Large intestine (tissue), 3 donors: ENCODE measurements around the gene RPL37A. TPM values are rescaled to one million over a fixed set of nuclear protein-coding genes. Genes with fewer than 3 reads are reported as not detected.

Source experiments
- DNase-seq, 2 donors: peaks; one replicate each; pipeline versions ENCODE4 v3.0.0 to v3.0.0-alpha.2; 2013
- H3K27ac ChIP-seq: one replicate; pipeline ENCODE4 v1.5.1; 2013; ENCODE audit warnings: low read length
- H3K27me3 ChIP-seq: 2 replicates; pipeline ENCODE4 v1.6.1; 2013; ENCODE audit warnings: low read length; ENCODE audit not compliant: control insufficient read depth, insufficient read depth
- H3K36me3 ChIP-seq: 2 replicates; pipeline ENCODE4 v1.6.1; 2013; ENCODE audit warnings: low read length; ENCODE audit not compliant: control insufficient read depth, insufficient read depth
- H3K4me1 ChIP-seq: one replicate; pipeline ENCODE4 v1.6.1; 2013; ENCODE audit warnings: low read length; ENCODE audit not compliant: control insufficient read depth, insufficient read depth
- H3K4me3 ChIP-seq: one replicate; pipeline ENCODE4 v1.5.1; 2013; ENCODE audit warnings: low read length
- H3K9me3 ChIP-seq: one replicate; pipeline ENCODE4 v1.6.1; 2013; ENCODE audit warnings: mild to moderate bottlenecking, low read depth, low read length, moderate library complexity; ENCODE audit not compliant: control insufficient read depth
- WGBS: methylation state at CpG from one replicate; pipeline ENCODE4 v1.1.5; 2013; ENCODE audit warnings: low lambda C conversion rate; ENCODE audit not compliant: insufficient coverage; 5-methylcytosine and 5-hydroxymethylcytosine counted together
- polyA plus RNA-seq: library from polyadenylated mRNA; unstranded; fragments of 120-200 nt; gene quantifications from one replicate; pipeline ENCODE4 v1.2.1, GENCODE V29; 2013

RPL37A gene
- polyA plus RNA-seq, 1 donor = 3,791 TPM

GRCh38 chr2:216467845-216468244 lies 30.8 kb upstream of the RPL37A start:
- Histone ChIP-seq H3K4me1 (no peaks in the 10 kb centered on the region), H3K27ac (no peak overlapping the region), H3K4me3 (no peak overlapping the region), H3K9me3 (no peaks in the 10 kb centered on the region), H3K27me3 (no peaks in the 10 kb centered on the region), H3K36me3 (peaks cover 23% of the 10 kb centered on the region)
- no peak for DNase-seq
- no CpG with 5 or more reads among the region's 4 CpGs for WGBS

- no peak for DNase-seq
- Histone ChIP-seq H3K27me3 (no peaks in the 10 kb centered on the region), H3K36me3 (peaks cover 18% of the 10 kb centered on the region), H3K4me3 (no peak overlapping the region), H3K27ac (no peak overlapping the region), H3K9me3 (no peaks in the 10 kb centered on the region), H3K4me1 (no peaks in the 10 kb centered on the region)
Observed at GRCh38 chr2:216469661-216470060, 29.0 kb upstream of the RPL37A start.

- Histone ChIP-seq H3K36me3 (peaks cover 38% of the 10 kb centered on the region), H3K4me3 (no peak overlapping the region), H3K27me3 (no peaks in the 10 kb centered on the region), H3K27ac (no peak overlapping the region), H3K9me3 (no peaks in the 10 kb centered on the region), H3K4me1 (no peaks in the 10 kb centered on the region)
- no peak for DNase-seq
- WGBS = 89% methylated on average over 1 of the region's 3 CpGs
Observed at GRCh38 chr2:216473187-216473586, 25.5 kb upstream of the RPL37A start.

- 100% methylated on average over 2 of the region's 12 CpGs for WGBS
- Histone ChIP-seq H3K4me3 (no peak overlapping the region), H3K9me3 (no peaks in the 10 kb centered on the region), H3K4me1 (no peaks in the 10 kb centered on the region), H3K27ac (no peak overlapping the region), H3K36me3 (peaks cover 44% of the 10 kb centered on the region), H3K27me3 (no peaks in the 10 kb centered on the region)
- DNase-seq = no peak
Observed at GRCh38 chr2:216474925-216475670, 23.5 kb upstream of the RPL37A start.

GRCh38 chr2:216475767-216476166 lies 22.9 kb upstream of the RPL37A start:
- DNase-seq = no peak
- no peak overlapping the region for H3K27ac ChIP-seq
- peaks cover 50% of the 10 kb centered on the region for H3K36me3 ChIP-seq
- H3K9me3 ChIP-seq = no peaks in the 10 kb centered on the region
- no CpG with 5 or more reads among the region's 6 CpGs for WGBS
- no peak overlapping the region for H3K4me3 ChIP-seq
- H3K4me1 ChIP-seq = no peaks in the 10 kb centered on the region
- no peaks in the 10 kb centered on the region for H3K27me3 ChIP-seq

GRCh38 chr2:216477283-216478035 lies 21.2 kb upstream of the RPL37A start:
- Histone ChIP-seq H3K36me3 (peaks cover 44% of the 10 kb centered on the region), H3K4me1 (no peaks in the 10 kb centered on the region), H3K9me3 (no peaks in the 10 kb centered on the region), H3K27ac (no peak overlapping the region), H3K4me3 (no peak overlapping the region), H3K27me3 (no peaks in the 10 kb centered on the region)
- no CpG with 5 or more reads among the region's 2 CpGs for WGBS
- no peak for DNase-seq

- Histone ChIP-seq H3K9me3 (no peaks in the 10 kb centered on the region), H3K4me1 (no peaks in the 10 kb centered on the region), H3K27me3 (no peaks in the 10 kb centered on the region), H3K36me3 (peaks cover 51% of the 10 kb centered on the region), H3K27ac (no peak overlapping the region), H3K4me3 (no peak overlapping the region)
- no CpG with 5 or more reads among the region's 3 CpGs for WGBS
- DNase-seq = no peak
Observed at GRCh38 chr2:216478151-216478550, 20.5 kb upstream of the RPL37A start.

GRCh38 chr2:216478791-216479190 lies 19.9 kb upstream of the RPL37A start:
- Histone ChIP-seq H3K9me3 (no peaks in the 10 kb centered on the region), H3K27me3 (no peaks in the 10 kb centered on the region), H3K4me3 (no peak overlapping the region), H3K36me3 (peaks cover 51% of the 10 kb centered on the region), H3K4me1 (no peaks in the 10 kb centered on the region), H3K27ac (no peak overlapping the region)
- no peak for DNase-seq
- WGBS = no CpG with 5 or more reads among the region's 1 CpG

GRCh38 chr2:216480221-216480620 lies 18.4 kb upstream of the RPL37A start:
- Histone ChIP-seq H3K36me3 (peaks cover 48% of the 10 kb centered on the region), H3K27me3 (no peaks in the 10 kb centered on the region), H3K9me3 (no peaks in the 10 kb centered on the region), H3K4me1 (no peaks in the 10 kb centered on the region), H3K4me3 (no peak overlapping the region), H3K27ac (no peak overlapping the region)
- DNase-seq = no peak
- no CpG with 5 or more reads among the region's 3 CpGs for WGBS

- 92% methylated on average over 2 of the region's 2 CpGs for WGBS
- H3K9me3 ChIP-seq = no peaks in the 10 kb centered on the region
- no peak overlapping the region for H3K4me3 ChIP-seq
- H3K27ac ChIP-seq = no peak overlapping the region
- no peaks in the 10 kb centered on the region for H3K27me3 ChIP-seq
- peaks cover 32% of the 10 kb centered on the region for H3K36me3 ChIP-seq
- H3K4me1 ChIP-seq = no peaks in the 10 kb centered on the region
- DNase-seq = no peak
Observed at GRCh38 chr2:216482640-216483039, 16.0 kb upstream of the RPL37A start.
